Astrocyte (in vitro differentiated cells and primary cell): ENCODE results near the gene CACNA1C.

Experiments
- CTCF ChIP-seq: IDR thresholded peaks from 2 replicates; pipeline ENCODE4 v1.5.1; 2011; ENCODE audit warnings: low read depth, mild to moderate bottlenecking, inconsistent platforms, low read length, moderate library complexity; ENCODE audit not compliant: insufficient read depth
- EZH2 ChIP-seq: IDR thresholded peaks from 2 replicates; pipeline ENCODE4 v1.6.1; 2012; ENCODE audit warnings: mild to moderate bottlenecking, low read length, inconsistent platforms; ENCODE audit not compliant: insufficient read depth

GRCh38 chr12:2261708-2262107 lies 208.9 kb downstream of the CACNA1C start:
- TF ChIP-seq CTCF (no peak), EZH2 (no peak)
